Esophagus squamous epithelium (tissue), 4 donors: ENCODE data around the gene PIP5K1B.

Experiments used
- CTCF ChIP-seq, 6 experiments: fragments of 450-650 bp in 4 of 6; fragments of 200-600 bp in 2 of 6; sonication (generic) in 2 of 6; IDR thresholded peaks; one replicate each; pipeline ENCODE4 v1.5.1; 2016 to 2019; ENCODE audit warnings: antibody characterized with exemption in 6 of 6, mild to moderate bottlenecking in 4 of 6, moderate library complexity in 4 of 6
- POLR2A ChIP-seq, 4 donors: fragments of 450-650 bp; IDR thresholded peaks; one replicate each; pipeline ENCODE4 v1.6.1; 2017; ENCODE audit warnings: antibody characterized with exemption in 4 of 4, mild to moderate bottlenecking in 4 of 4, moderate library complexity in 3 of 4

- TF ChIP-seq CTCF (IDR thresholded peaks at IDR 0.05) (no peak), POLR2A (IDR thresholded peaks at IDR 0.05) (no peak)
These were observed 200.1 kb downstream of the PIP5K1B start for GRCh38 chr9:68905129-68905528.
